ENCODE results near the gene LARP4B. TPM values are rescaled to one million over a fixed set of nuclear protein-coding genes. Genes with fewer than 3 reads are reported as not detected.

LARP4B gene
- polyA plus RNA-seq, 1 donor (not counting 4 experiments of a cell fraction or from before 2014, with no cell fraction given): 39.4 TPM

- Histone ChIP-seq H2AFZ (ENCODE audit: control insufficient read depth, low read length) (no peak overlapping the region), H4K20me1 (ENCODE audit: control insufficient read depth, extremely low read depth, insufficient read depth, low read length) (no peaks in the 10 kb centered on the region), H3K4me2 (ENCODE audit: control insufficient read depth, extremely low read depth, insufficient read depth, low read depth, low read length) (no peak overlapping the region), H3K9ac (ENCODE audit: control insufficient read depth, extremely low read depth, insufficient read depth, low read length) (no peak overlapping the region), H3K27me3 (ENCODE audit: control insufficient read depth, extremely low read depth, insufficient read depth, low read length) (peaks cover 9% of the 10 kb centered on the region), H3K4me1 (ENCODE audit: control insufficient read depth, extremely low read depth, insufficient read depth, low read length) (no peaks in the 10 kb centered on the region), H3K27ac (ENCODE audit: control insufficient read depth, insufficient read depth, low read length) (no peak overlapping the region), H3K79me2 (ENCODE audit: control insufficient read depth, insufficient read depth, low read length) (no peaks in the 10 kb centered on the region), H3K4me3 (ENCODE audit: control insufficient read depth in 2 of 3, extremely low read depth in 1 of 3, insufficient read depth in 2 of 3, low read depth in 1 of 3, low read length in 3 of 3) (no peak overlapping the region), H3K36me3 (ENCODE audit: control insufficient read depth in 2 of 2, extremely low read depth in 1 of 2, insufficient read depth in 2 of 2, low read length in 2 of 2) (no peaks in the 10 kb centered on the region), H3K9me3 (ENCODE audit: control insufficient read depth, low read depth, low read length) (no peaks in the 10 kb centered on the region), H3K9me1 (ENCODE audit: control insufficient read depth, extremely low read depth, insufficient read depth, low read length) (no peaks in the 10 kb centered on the region)
- dilution Hi-C loops (cut with MboI; ENCODE audit: extremely low pct_ligation_motif_present, low sequenced_read_pairs): no loop called here
- TF ChIP-seq EZH2 (IDR thresholded peaks at IDR 0.05; ENCODE audit: low read length): no peak
- TF ChIP-seq, protein P1, sequence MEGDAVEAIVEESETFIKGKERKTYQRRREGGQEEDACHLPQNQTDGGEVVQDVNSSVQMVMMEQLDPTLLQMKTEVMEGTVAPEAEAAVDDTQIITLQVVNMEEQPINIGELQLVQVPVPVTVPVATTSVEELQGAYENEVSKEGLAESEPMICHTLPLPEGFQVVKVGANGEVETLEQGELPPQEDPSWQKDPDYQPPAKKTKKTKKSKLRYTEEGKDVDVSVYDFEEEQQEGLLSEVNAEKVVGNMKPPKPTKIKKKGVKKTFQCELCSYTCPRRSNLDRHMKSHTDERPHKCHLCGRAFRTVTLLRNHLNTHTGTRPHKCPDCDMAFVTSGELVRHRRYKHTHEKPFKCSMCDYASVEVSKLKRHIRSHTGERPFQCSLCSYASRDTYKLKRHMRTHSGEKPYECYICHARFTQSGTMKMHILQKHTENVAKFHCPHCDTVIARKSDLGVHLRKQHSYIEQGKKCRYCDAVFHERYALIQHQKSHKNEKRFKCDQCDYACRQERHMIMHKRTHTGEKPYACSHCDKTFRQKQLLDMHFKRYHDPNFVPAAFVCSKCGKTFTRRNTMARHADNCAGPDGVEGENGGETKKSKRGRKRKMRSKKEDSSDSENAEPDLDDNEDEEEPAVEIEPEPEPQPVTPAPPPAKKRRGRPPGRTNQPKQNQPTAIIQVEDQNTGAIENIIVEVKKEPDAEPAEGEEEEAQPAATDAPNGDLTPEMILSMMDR (optimal IDR thresholded peaks at IDR 0.05 in 1 of 3, IDR thresholded peaks at IDR 0.05 in 1 of 3, conservative IDR thresholded peaks at IDR 0.05 in 1 of 3; ENCODE audit: extremely low read depth in 1 of 3, insufficient read depth in 2 of 3, low read length in 3 of 3): no peak
- FAIRE-seq (no peak), DNase-seq (ENCODE audit: low read depth, low spot score) (no peak)
Observed at GRCh38 chr10:966466-967235, 35.1 kb upstream of the LARP4B start.

- FAIRE-seq: no peak
- no peak overlapping the region for H2AFZ ChIP-seq (ENCODE audit: control insufficient read depth, low read length)
- no peaks in the 10 kb centered on the region for H3K9me3 ChIP-seq (ENCODE audit: control insufficient read depth, low read depth, low read length)
- peaks cover 9% of the 10 kb centered on the region for H3K27me3 ChIP-seq (ENCODE audit: control insufficient read depth, extremely low read depth, insufficient read depth, low read length)
- no peak for TF ChIP-seq EZH2 (IDR thresholded peaks at IDR 0.05; ENCODE audit: low read length)
- TF ChIP-seq, protein P1 (optimal IDR thresholded peaks at IDR 0.05 in 1 of 3, IDR thresholded peaks at IDR 0.05 in 1 of 3, conservative IDR thresholded peaks at IDR 0.05 in 1 of 3; ENCODE audit: extremely low read depth in 1 of 3, insufficient read depth in 2 of 3, low read length in 3 of 3): no peak
- H3K27ac ChIP-seq (ENCODE audit: control insufficient read depth, insufficient read depth, low read length): no peak overlapping the region
- H3K9me1 ChIP-seq (ENCODE audit: control insufficient read depth, extremely low read depth, insufficient read depth, low read length): no peaks in the 10 kb centered on the region
- no peaks in the 10 kb centered on the region for H3K4me1 ChIP-seq (ENCODE audit: control insufficient read depth, extremely low read depth, insufficient read depth, low read length)
- no peaks in the 10 kb centered on the region for H4K20me1 ChIP-seq (ENCODE audit: control insufficient read depth, extremely low read depth, insufficient read depth, low read length)
- no peaks in the 10 kb centered on the region for H3K36me3 ChIP-seq (ENCODE audit: control insufficient read depth in 2 of 2, extremely low read depth in 1 of 2, insufficient read depth in 2 of 2, low read length in 2 of 2)
- H3K4me3 ChIP-seq (ENCODE audit: control insufficient read depth in 2 of 3, extremely low read depth in 1 of 3, insufficient read depth in 2 of 3, low read depth in 1 of 3, low read length in 3 of 3): no peak overlapping the region
- H3K79me2 ChIP-seq (ENCODE audit: control insufficient read depth, insufficient read depth, low read length): no peaks in the 10 kb centered on the region
- DNase-seq (ENCODE audit: low read depth, low spot score): no peak
- H3K4me2 ChIP-seq (ENCODE audit: control insufficient read depth, extremely low read depth, insufficient read depth, low read depth, low read length): no peak overlapping the region
- H3K9ac ChIP-seq (ENCODE audit: control insufficient read depth, extremely low read depth, insufficient read depth, low read length): no peak overlapping the region
- dilution Hi-C loops (cut with MboI; ENCODE audit: extremely low pct_ligation_motif_present, low sequenced_read_pairs): no loop called here
Observed at GRCh38 chr10:964988-965417, 33.5 kb upstream of the LARP4B start.
